Stimulated activated CD4-positive, alpha-beta T cell treated with anti-CD3 and anti-CD28 coated beads, TNF-alpha, amount 100 ng/mL, for 48 hours (primary cell): ENCODE measurements around the gene UROS.

Experiments used
- DNase-seq, 3 donors: peaks; one replicate each; pipeline ENCODE4 v3.0.0-alpha.2; 2020; ENCODE audit warnings: low read depth in 3 of 3

UROS gene

GRCh38 chr10:125788156-125789034 lies 34.7 kb downstream of the UROS start:
- no peak for DNase-seq

- no peak for DNase-seq
These were observed 37.3 kb downstream of the UROS start for GRCh38 chr10:125785791-125786190.

- DNase-seq, result no peak
These were observed 39.1 kb downstream of the UROS start for GRCh38 chr10:125783957-125784356.

- no peak for DNase-seq
These were observed 39.6 kb downstream of the UROS start for GRCh38 chr10:125783408-125783807.

- DNase-seq, result no peak
These were observed 40.4 kb downstream of the UROS start for GRCh38 chr10:125782616-125783015.

GRCh38 chr10:125782054-125782453 lies 41.0 kb downstream of the UROS start:
- DNase-seq, result no peak

GRCh38 chr10:125781374-125781773 lies 41.7 kb downstream of the UROS start:
- DNase-seq, result no peak

- no peak for DNase-seq
These were observed 43.4 kb downstream of the UROS start for GRCh38 chr10:125779403-125780327.

- DNase-seq, result no peak
These were observed 44.5 kb downstream of the UROS start for GRCh38 chr10:125778556-125778955.

- no peak for DNase-seq
These were observed 45.3 kb downstream of the UROS start for GRCh38 chr10:125777806-125778205.

- DNase-seq, result no peak
These were observed 47.5 kb downstream of the UROS start, which contains the start of gene MMP21 for GRCh38 chr10:125775491-125776106. TSS of gene MMP21 (minus strand) at chr10:125775821. CDS start at chr10:125775821, 0 bp downstream.

- no peak for DNase-seq
These were observed 48.4 kb downstream of the UROS start for GRCh38 chr10:125774581-125775191.

- no peak for DNase-seq
These were observed 49.1 kb downstream of the UROS start for GRCh38 chr10:125773687-125774543.

- no peak for DNase-seq
These were observed 50.2 kb downstream of the UROS start for GRCh38 chr10:125772864-125773180.

GRCh38 chr10:125772112-125772863 lies 50.8 kb downstream of the UROS start:
- no peak for DNase-seq

- no peak for DNase-seq
These were observed 52.2 kb downstream of the UROS start for GRCh38 chr10:125770844-125771243.

- DNase-seq, result no peak
These were observed 53.9 kb downstream of the UROS start for GRCh38 chr10:125769175-125769574.

GRCh38 chr10:125768219-125768855 lies 54.7 kb downstream of the UROS start:
- no peak for DNase-seq

GRCh38 chr10:125766511-125766910 lies 56.5 kb downstream of the UROS start:
- no peak for DNase-seq

GRCh38 chr10:125765835-125766234 lies 57.2 kb downstream of the UROS start:
- DNase-seq, result no peak
